DOHH2 (cell line): Measurements from ENCODE around the gene SPOCK1.

Source experiments
- H3F3A ChIP-seq: fragments of 200-600 bp; sonication (generic), shearing (Covaris generic); 2 replicates; pipeline ENCODE4 v1.6.0; 2016; ENCODE audit warnings: antibody characterized with exemption, mild to moderate bottlenecking; ENCODE audit not compliant: control insufficient read depth, insufficient read depth
- H3K27ac ChIP-seq: fragments of 200-600 bp; sonication (generic); 2 replicates; pipeline ENCODE4 v1.5.1; 2014; ENCODE audit warnings: low read depth, mild to moderate bottlenecking, low read length, moderate library complexity
- H3K27me3 ChIP-seq: fragments of 200-600 bp; sonication (generic); 2 replicates; pipeline ENCODE4 v1.6.1; 2014; ENCODE audit warnings: mild to moderate bottlenecking, low read length, mixed read lengths; ENCODE audit not compliant: control insufficient read depth
- H3K36me3 ChIP-seq: fragments of 200-600 bp; sonication (generic); 2 replicates; pipeline ENCODE4 v1.6.1; 2014; ENCODE audit warnings: mild to moderate bottlenecking, low read length, moderate library complexity, mixed read lengths; ENCODE audit not compliant: control insufficient read depth
- H3K4me1 ChIP-seq: fragments of 200-600 bp; sonication (generic); 2 replicates; pipeline ENCODE4 v1.6.1; 2014; ENCODE audit warnings: mild to moderate bottlenecking, low read length, mixed read lengths; ENCODE audit not compliant: control insufficient read depth
- H3K4me2 ChIP-seq: fragments of 200-600 bp; sonication (generic); 2 replicates; pipeline ENCODE4 v1.6.0; 2014; ENCODE audit warnings: mild to moderate bottlenecking, low read length, moderate library complexity
- H3K4me3 ChIP-seq: fragments of 200-600 bp; sonication (generic); 2 replicates; pipeline ENCODE4 v1.5.1; 2014; ENCODE audit warnings: mild to moderate bottlenecking, low read length, mixed read lengths
- H3K79me2 ChIP-seq: fragments of 200-600 bp; sonication (generic); 2 replicates; pipeline ENCODE4 v1.6.1; 2014; ENCODE audit warnings: mild to moderate bottlenecking, low read length, mixed read lengths; ENCODE audit not compliant: control insufficient read depth
- H3K9me2 ChIP-seq: fragments of 200-600 bp; sonication (generic); replicated peaks from 2 replicates; pipeline ENCODE4 v1.6.1; 2014; ENCODE audit warnings: mild to moderate bottlenecking, low read length, mixed read lengths; ENCODE audit not compliant: control insufficient read depth
- H3K9me3 ChIP-seq: fragments of 200-600 bp; sonication (generic); 2 replicates; pipeline ENCODE4 v1.6.1; 2014; ENCODE audit warnings: antibody characterized with exemption, low read length, mixed read lengths; ENCODE audit not compliant: control insufficient read depth, insufficient read depth
- H4K20me1 ChIP-seq: fragments of 200-600 bp; sonication (generic); 2 replicates; pipeline ENCODE4 v1.6.0; 2014; ENCODE audit warnings: low read depth, mild to moderate bottlenecking, antibody characterized with exemption, low read length, moderate library complexity; ENCODE audit not compliant: control insufficient read depth, insufficient read depth
- CTCF ChIP-seq: fragments of 200-600 bp; sonication (generic); IDR thresholded peaks from one replicate; pipeline ENCODE4 v1.5.1; 2014; ENCODE audit warnings: antibody characterized with exemption, mild to moderate bottlenecking, low read depth, low read length; ENCODE audit not compliant: poor library complexity, severe bottlenecking
- EZH2phosphoT487 ChIP-seq: fragments of 200-600 bp; sonication (generic); IDR thresholded peaks from 2 replicates; pipeline ENCODE4 v1.6.1; 2017; ENCODE audit warnings: borderline replicate concordance, mild to moderate bottlenecking, antibody characterized with exemption, low read length, moderate library complexity, mixed read lengths

Gene SPOCK1

GRCh38 chr5:137056676-137057075, 442.4 kb downstream of the SPOCK1 start:
- H3K9me3 ChIP-seq = no peaks in the 10 kb centered on the region
- TF ChIP-seq EZH2phosphoT487 = no peak

GRCh38 chr5:137055271-137055872, 443.8 kb downstream of the SPOCK1 start:
- no peak overlapping the region for H3K4me2 ChIP-seq
- H3K27me3 ChIP-seq = no peaks in the 10 kb centered on the region
- no peak overlapping the region for H3K4me3 ChIP-seq
- TF ChIP-seq CTCF = no peak
- no peak for TF ChIP-seq EZH2phosphoT487
- H3K9me3 ChIP-seq = no peaks in the 10 kb centered on the region
- no peak overlapping the region for H3K27ac ChIP-seq
- no peaks in the 10 kb centered on the region for H3K9me2 ChIP-seq
- no peaks in the 10 kb centered on the region for H4K20me1 ChIP-seq
- peaks cover 14% of the 10 kb centered on the region for H3K4me1 ChIP-seq
- H3F3A ChIP-seq = no peaks in the 10 kb centered on the region
- no peaks in the 10 kb centered on the region for H3K36me3 ChIP-seq
- H3K79me2 ChIP-seq = no peaks in the 10 kb centered on the region

More at GRCh38 chr5:137056676-137057075, 442.4 kb downstream of the SPOCK1 start:
- Histone ChIP-seq H3K4me1 (peaks cover 25% of the 10 kb centered on the region), H3K4me2 (no peak overlapping the region), H3F3A (no peaks in the 10 kb centered on the region), H3K79me2 (no peaks in the 10 kb centered on the region), H3K27me3 (no peaks in the 10 kb centered on the region), H4K20me1 (no peaks in the 10 kb centered on the region), H3K9me2 (no peaks in the 10 kb centered on the region), H3K27ac (no peak overlapping the region), H3K4me3 (no peak overlapping the region), H3K36me3 (no peaks in the 10 kb centered on the region)

GRCh38 chr5:137054792-137055191, 444.3 kb downstream of the SPOCK1 start:
- Histone ChIP-seq H4K20me1 (no peaks in the 10 kb centered on the region), H3K4me3 (no peak overlapping the region), H3K9me3 (no peaks in the 10 kb centered on the region), H3K79me2 (no peaks in the 10 kb centered on the region), H3K4me2 (no peak overlapping the region), H3K9me2 (no peaks in the 10 kb centered on the region), H3K27me3 (no peaks in the 10 kb centered on the region), H3K36me3 (no peaks in the 10 kb centered on the region), H3F3A (no peaks in the 10 kb centered on the region), H3K27ac (no peak overlapping the region), H3K4me1 (peaks cover 14% of the 10 kb centered on the region)
- TF ChIP-seq EZH2phosphoT487 (no peak), CTCF (no peak)

GRCh38 chr5:137054335-137054734, 444.8 kb downstream of the SPOCK1 start:
- Histone ChIP-seq H3K4me3 (no peak overlapping the region), H3F3A (no peaks in the 10 kb centered on the region), H3K27me3 (no peaks in the 10 kb centered on the region), H4K20me1 (no peaks in the 10 kb centered on the region), H3K27ac (no peak overlapping the region), H3K9me2 (no peaks in the 10 kb centered on the region), H3K9me3 (no peaks in the 10 kb centered on the region), H3K36me3 (no peaks in the 10 kb centered on the region), H3K4me2 (no peak overlapping the region), H3K79me2 (no peaks in the 10 kb centered on the region), H3K4me1 (peaks cover 14% of the 10 kb centered on the region)
- TF ChIP-seq CTCF (no peak), EZH2phosphoT487 (no peak)
